NB4 (cell line): ENCODE data around the gene RBPMS2.

Experiments
- MYC ChIP-seq: IDR thresholded peaks from 2 replicates; pipeline ENCODE4 v1.6.1; 2011; ENCODE audit warnings: low read depth, low read length
- POLR2A ChIP-seq: IDR thresholded peaks from 2 replicates; pipeline ENCODE4 v1.6.1; 2011; ENCODE audit warnings: mild to moderate bottlenecking; ENCODE audit not compliant: insufficient read length; ENCODE audit errors: extremely low read depth
- TF ChIP-seq, protein P1 (sequence below): IDR thresholded peaks from one replicate; pipeline ENCODE4 v1.5.1; 2012; ENCODE audit warnings: low read depth, low read length

DNA sequence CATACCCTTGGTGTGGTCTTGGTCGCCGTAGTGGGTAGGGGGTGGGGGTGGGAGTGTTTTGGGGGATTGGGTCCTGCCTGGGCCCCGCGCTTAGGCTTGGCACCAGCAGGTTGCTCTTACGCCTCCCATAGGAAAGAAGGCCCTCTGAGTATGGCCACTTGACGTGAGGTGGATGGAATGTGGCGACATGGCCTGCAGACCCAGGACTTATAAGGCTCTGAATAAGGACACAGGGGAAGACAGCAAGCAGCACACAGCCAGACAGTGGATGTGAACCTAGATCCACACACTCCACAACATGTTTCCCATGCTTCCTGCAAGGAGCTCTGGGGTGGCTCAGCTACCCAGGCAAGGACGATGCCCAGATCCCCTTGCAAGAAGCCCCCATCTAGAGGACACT is 12.4 kb downstream of the RBPMS2 start:
- TF ChIP-seq, protein P1, sequence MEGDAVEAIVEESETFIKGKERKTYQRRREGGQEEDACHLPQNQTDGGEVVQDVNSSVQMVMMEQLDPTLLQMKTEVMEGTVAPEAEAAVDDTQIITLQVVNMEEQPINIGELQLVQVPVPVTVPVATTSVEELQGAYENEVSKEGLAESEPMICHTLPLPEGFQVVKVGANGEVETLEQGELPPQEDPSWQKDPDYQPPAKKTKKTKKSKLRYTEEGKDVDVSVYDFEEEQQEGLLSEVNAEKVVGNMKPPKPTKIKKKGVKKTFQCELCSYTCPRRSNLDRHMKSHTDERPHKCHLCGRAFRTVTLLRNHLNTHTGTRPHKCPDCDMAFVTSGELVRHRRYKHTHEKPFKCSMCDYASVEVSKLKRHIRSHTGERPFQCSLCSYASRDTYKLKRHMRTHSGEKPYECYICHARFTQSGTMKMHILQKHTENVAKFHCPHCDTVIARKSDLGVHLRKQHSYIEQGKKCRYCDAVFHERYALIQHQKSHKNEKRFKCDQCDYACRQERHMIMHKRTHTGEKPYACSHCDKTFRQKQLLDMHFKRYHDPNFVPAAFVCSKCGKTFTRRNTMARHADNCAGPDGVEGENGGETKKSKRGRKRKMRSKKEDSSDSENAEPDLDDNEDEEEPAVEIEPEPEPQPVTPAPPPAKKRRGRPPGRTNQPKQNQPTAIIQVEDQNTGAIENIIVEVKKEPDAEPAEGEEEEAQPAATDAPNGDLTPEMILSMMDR = no peak
- TF ChIP-seq MYC (no peak), POLR2A (no peak)
